Measurements from ENCODE around the gene ZBP1.

ZBP1 gene

GRCh38 chr20:57619051-57619831, 985 bp downstream of the ZBP1 start:
- Histone ChIP-seq H2BK120ac (ENCODE audit: low read depth, low read length) (no peak overlapping the region), H3K23ac (ENCODE audit: low read length in 2 of 2) (no peak overlapping the region), H3K9me3 (ENCODE audit: control insufficient read depth, low read length) (no peaks in the 10 kb centered on the region), H3K4ac (ENCODE audit: low read depth in 1 of 2, low read length in 2 of 2) (no peak overlapping the region), H2AFZ (ENCODE audit: low read depth, low read length) (no peak overlapping the region), H3K18ac (ENCODE audit: low read depth in 1 of 2, low read length in 2 of 2) (no peak overlapping the region), H2AK5ac (ENCODE audit: low read length, severe bottlenecking) (no peak overlapping the region), H3K4me1 (ENCODE audit: control insufficient read depth, insufficient read depth, low read depth, low read length) (peaks cover 2% of the 10 kb centered on the region), H3K9ac (ENCODE audit: low read length) (no peak overlapping the region), H3K36me3 (ENCODE audit: control insufficient read depth in 1 of 2, insufficient read depth in 2 of 2, low read depth in 1 of 2, low read length in 2 of 2) (no peaks in the 10 kb centered on the region), H3K14ac (ENCODE audit: low read length in 2 of 2) (no peak overlapping the region), H3K4me2 (ENCODE audit: low read length, poor library complexity, severe bottlenecking) (no peak overlapping the region), H3K79me1 (replicated peaks; ENCODE audit: low read length, poor library complexity, severe bottlenecking) (no peaks in the 10 kb centered on the region), H3K4me3 (ENCODE audit: insufficient read depth in 1 of 2, low read depth in 1 of 2, low read length in 2 of 2) (no peak overlapping the region), H3K27ac (ENCODE audit: low read length, poor library complexity, severe bottlenecking) (no peak overlapping the region), H4K8ac (ENCODE audit: low read length) (no peak overlapping the region), H3K27me3 (ENCODE audit: control insufficient read depth in 1 of 2, insufficient read depth in 1 of 2, low read length in 2 of 2) (peaks cover 15 to 80% of the 10 kb centered on the region in 2 experiments), H2BK5ac (ENCODE audit: low read depth, low read length, poor library complexity, severe bottlenecking) (no peak overlapping the region), H4K91ac (ENCODE audit: low read length) (no peak overlapping the region), H2BK15ac (ENCODE audit: low read depth, poor library complexity, severe bottlenecking) (no peak overlapping the region), H2BK12ac (ENCODE audit: low read length in 2 of 2) (no peak overlapping the region)
- DNase-seq = no peak
- 87% methylated on average over 16 of the region's 19 CpGs for WGBS

- Histone ChIP-seq H3K4me1 (ENCODE audit: control insufficient read depth, insufficient read depth, low read depth, low read length) (peaks cover 2% of the 10 kb centered on the region), H3K79me1 (replicated peaks; ENCODE audit: low read length, poor library complexity, severe bottlenecking) (no peaks in the 10 kb centered on the region), H2AK5ac (ENCODE audit: low read length, severe bottlenecking) (no peak overlapping the region), H3K14ac (ENCODE audit: low read length in 2 of 2) (no peak overlapping the region), H3K27me3 (ENCODE audit: control insufficient read depth in 1 of 2, insufficient read depth in 1 of 2, low read length in 2 of 2) (peaks cover 15 to 75% of the 10 kb centered on the region in 2 experiments), H2AFZ (ENCODE audit: low read depth, low read length) (no peak overlapping the region), H4K91ac (ENCODE audit: low read length) (no peak overlapping the region), H4K8ac (ENCODE audit: low read length) (no peak overlapping the region), H3K27ac (ENCODE audit: low read length, poor library complexity, severe bottlenecking) (no peak overlapping the region), H3K4me2 (ENCODE audit: low read length, poor library complexity, severe bottlenecking) (no peak overlapping the region), H3K23ac (ENCODE audit: low read length in 2 of 2) (no peak overlapping the region), H3K18ac (ENCODE audit: low read depth in 1 of 2, low read length in 2 of 2) (no peak overlapping the region), H2BK120ac (ENCODE audit: low read depth, low read length) (no peak overlapping the region), H3K9ac (ENCODE audit: low read length) (no peak overlapping the region), H2BK15ac (ENCODE audit: low read depth, poor library complexity, severe bottlenecking) (no peak overlapping the region), H3K4ac (ENCODE audit: low read depth in 1 of 2, low read length in 2 of 2) (no peak overlapping the region), H3K9me3 (ENCODE audit: control insufficient read depth, low read length) (no peaks in the 10 kb centered on the region), H3K36me3 (ENCODE audit: control insufficient read depth in 1 of 2, insufficient read depth in 2 of 2, low read depth in 1 of 2, low read length in 2 of 2) (no peaks in the 10 kb centered on the region), H2BK12ac (ENCODE audit: low read length in 2 of 2) (no peak overlapping the region), H3K4me3 (ENCODE audit: insufficient read depth in 1 of 2, low read depth in 1 of 2, low read length in 2 of 2) (no peak overlapping the region), H2BK5ac (ENCODE audit: low read depth, low read length, poor library complexity, severe bottlenecking) (no peak overlapping the region)
- 69% methylated on average over 6 of the region's 6 CpGs for WGBS
- no peak for DNase-seq
Measured at GRCh38 chr20:57618764-57619050, 1.5 kb downstream of the ZBP1 start.

GRCh38 chr20:57618091-57618763, 2.0 kb downstream of the ZBP1 start:
- WGBS = 78% methylated on average over 11 of the region's 14 CpGs
- Histone ChIP-seq H3K23ac (ENCODE audit: low read length in 2 of 2) (no peak overlapping the region), H3K18ac (ENCODE audit: low read depth in 1 of 2, low read length in 2 of 2) (no peak overlapping the region), H3K79me1 (replicated peaks; ENCODE audit: low read length, poor library complexity, severe bottlenecking) (no peaks in the 10 kb centered on the region), H3K9ac (ENCODE audit: low read length) (no peak overlapping the region), H3K27ac (ENCODE audit: low read length, poor library complexity, severe bottlenecking) (no peak overlapping the region), H2AK5ac (ENCODE audit: low read length, severe bottlenecking) (no peak overlapping the region), H3K9me3 (ENCODE audit: control insufficient read depth, low read length) (no peaks in the 10 kb centered on the region), H2BK12ac (ENCODE audit: low read length in 2 of 2) (no peak overlapping the region), H3K4me3 (ENCODE audit: insufficient read depth in 1 of 2, low read depth in 1 of 2, low read length in 2 of 2) (no peak overlapping the region), H3K27me3 (ENCODE audit: control insufficient read depth in 1 of 2, insufficient read depth in 1 of 2, low read length in 2 of 2) (peaks cover 15 to 73% of the 10 kb centered on the region in 2 experiments), H3K4me2 (ENCODE audit: low read length, poor library complexity, severe bottlenecking) (no peak overlapping the region), H4K91ac (ENCODE audit: low read length) (no peak overlapping the region), H3K36me3 (ENCODE audit: control insufficient read depth in 1 of 2, insufficient read depth in 2 of 2, low read depth in 1 of 2, low read length in 2 of 2) (no peaks in the 10 kb centered on the region), H2BK15ac (ENCODE audit: low read depth, poor library complexity, severe bottlenecking) (no peak overlapping the region), H2AFZ (ENCODE audit: low read depth, low read length) (no peak overlapping the region), H2BK5ac (ENCODE audit: low read depth, low read length, poor library complexity, severe bottlenecking) (no peak overlapping the region), H2BK120ac (ENCODE audit: low read depth, low read length) (no peak overlapping the region), H3K14ac (ENCODE audit: low read length in 2 of 2) (no peak overlapping the region), H3K4me1 (ENCODE audit: control insufficient read depth, insufficient read depth, low read depth, low read length) (peaks cover 2% of the 10 kb centered on the region), H3K4ac (ENCODE audit: low read depth in 1 of 2, low read length in 2 of 2) (no peak overlapping the region), H4K8ac (ENCODE audit: low read length) (no peak overlapping the region)
- DNase-seq = no peak

- Histone ChIP-seq H3K23ac (ENCODE audit: low read length in 2 of 2) (no peak overlapping the region), H2AK5ac (ENCODE audit: low read length, severe bottlenecking) (no peak overlapping the region), H3K79me1 (replicated peaks; ENCODE audit: low read length, poor library complexity, severe bottlenecking) (no peaks in the 10 kb centered on the region), H2AFZ (ENCODE audit: low read depth, low read length) (no peak overlapping the region), H3K9me3 (ENCODE audit: control insufficient read depth, low read length) (no peaks in the 10 kb centered on the region), H2BK12ac (ENCODE audit: low read length in 2 of 2) (no peak overlapping the region), H3K27me3 (ENCODE audit: control insufficient read depth in 1 of 2, insufficient read depth in 1 of 2, low read length in 2 of 2) (peaks cover 9 to 71% of the 10 kb centered on the region in 2 experiments), H2BK120ac (ENCODE audit: low read depth, low read length) (no peak overlapping the region), H3K4me2 (ENCODE audit: low read length, poor library complexity, severe bottlenecking) (no peak overlapping the region), H3K4ac (ENCODE audit: low read depth in 1 of 2, low read length in 2 of 2) (no peak overlapping the region), H4K8ac (ENCODE audit: low read length) (no peak overlapping the region), H3K4me3 (ENCODE audit: insufficient read depth in 1 of 2, low read depth in 1 of 2, low read length in 2 of 2) (no peak overlapping the region), H3K4me1 (ENCODE audit: control insufficient read depth, insufficient read depth, low read depth, low read length) (no peaks in the 10 kb centered on the region), H4K91ac (ENCODE audit: low read length) (no peak overlapping the region), H3K18ac (ENCODE audit: low read depth in 1 of 2, low read length in 2 of 2) (no peak overlapping the region), H2BK5ac (ENCODE audit: low read depth, low read length, poor library complexity, severe bottlenecking) (no peak overlapping the region), H3K36me3 (ENCODE audit: control insufficient read depth in 1 of 2, insufficient read depth in 2 of 2, low read depth in 1 of 2, low read length in 2 of 2) (no peaks in the 10 kb centered on the region), H3K27ac (ENCODE audit: low read length, poor library complexity, severe bottlenecking) (no peak overlapping the region), H3K9ac (ENCODE audit: low read length) (no peak overlapping the region), H2BK15ac (ENCODE audit: low read depth, poor library complexity, severe bottlenecking) (no peak overlapping the region), H3K14ac (ENCODE audit: low read length in 2 of 2) (no peak overlapping the region)
- 87% methylated on average over 6 of the region's 6 CpGs for WGBS
- no peak for DNase-seq
Measured at GRCh38 chr20:57617079-57617795, 3.0 kb downstream of the ZBP1 start.

All from mesenchymal stem cell (in vitro differentiated cells and primary cell).